ENCODE measurements around the gene POLE.

The POLE gene

DNA sequence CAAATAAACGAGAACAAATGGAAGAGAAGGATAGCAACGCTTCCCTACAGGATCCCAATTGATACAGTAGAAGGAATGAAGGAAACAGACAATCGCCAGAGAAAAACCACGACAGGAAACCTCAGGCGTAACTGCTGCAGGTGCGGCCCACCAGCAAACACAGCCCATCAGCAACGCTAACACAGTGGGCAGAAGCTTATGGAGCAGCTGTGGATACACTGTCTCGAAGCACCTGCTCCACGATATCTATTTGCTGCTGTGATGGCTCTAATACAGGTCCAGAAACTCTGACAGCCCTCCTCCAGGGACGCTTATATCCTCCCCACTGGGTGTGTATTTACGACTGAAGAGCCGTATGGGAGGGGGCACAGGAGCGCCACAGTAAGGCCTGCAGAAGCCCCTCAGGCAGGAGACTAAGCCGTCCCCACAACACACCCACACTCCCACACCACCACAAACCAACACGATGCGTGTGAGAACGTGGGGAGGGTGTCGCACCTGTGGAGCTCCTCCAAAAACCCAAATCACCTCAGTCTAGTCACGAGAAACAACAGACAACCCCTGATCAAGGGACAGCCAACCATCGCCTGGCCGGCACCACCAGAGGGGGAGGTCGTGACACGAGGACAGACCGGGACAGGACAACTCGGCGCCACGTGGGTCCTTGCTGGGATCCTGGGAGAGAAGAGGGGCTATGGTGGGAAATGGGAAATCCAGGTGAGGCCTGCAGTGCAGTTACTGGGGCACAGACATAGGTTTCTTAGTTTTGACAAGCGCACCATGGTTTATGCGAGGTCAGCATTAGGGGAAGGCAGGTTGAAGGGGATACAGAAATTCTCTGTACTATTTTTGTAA, 24.0 kb downstream of the POLE start:
- TF ChIP-seq, protein P1, sequence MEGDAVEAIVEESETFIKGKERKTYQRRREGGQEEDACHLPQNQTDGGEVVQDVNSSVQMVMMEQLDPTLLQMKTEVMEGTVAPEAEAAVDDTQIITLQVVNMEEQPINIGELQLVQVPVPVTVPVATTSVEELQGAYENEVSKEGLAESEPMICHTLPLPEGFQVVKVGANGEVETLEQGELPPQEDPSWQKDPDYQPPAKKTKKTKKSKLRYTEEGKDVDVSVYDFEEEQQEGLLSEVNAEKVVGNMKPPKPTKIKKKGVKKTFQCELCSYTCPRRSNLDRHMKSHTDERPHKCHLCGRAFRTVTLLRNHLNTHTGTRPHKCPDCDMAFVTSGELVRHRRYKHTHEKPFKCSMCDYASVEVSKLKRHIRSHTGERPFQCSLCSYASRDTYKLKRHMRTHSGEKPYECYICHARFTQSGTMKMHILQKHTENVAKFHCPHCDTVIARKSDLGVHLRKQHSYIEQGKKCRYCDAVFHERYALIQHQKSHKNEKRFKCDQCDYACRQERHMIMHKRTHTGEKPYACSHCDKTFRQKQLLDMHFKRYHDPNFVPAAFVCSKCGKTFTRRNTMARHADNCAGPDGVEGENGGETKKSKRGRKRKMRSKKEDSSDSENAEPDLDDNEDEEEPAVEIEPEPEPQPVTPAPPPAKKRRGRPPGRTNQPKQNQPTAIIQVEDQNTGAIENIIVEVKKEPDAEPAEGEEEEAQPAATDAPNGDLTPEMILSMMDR (IDR thresholded peaks at IDR 0.05; ENCODE audit: insufficient read depth, low read depth, low read length, missing control alignments): no peak
- DNase-seq (ENCODE audit: low read depth): no peak
- no peak overlapping the region for H3K4me3 ChIP-seq (ENCODE audit: low read length)

DNA sequence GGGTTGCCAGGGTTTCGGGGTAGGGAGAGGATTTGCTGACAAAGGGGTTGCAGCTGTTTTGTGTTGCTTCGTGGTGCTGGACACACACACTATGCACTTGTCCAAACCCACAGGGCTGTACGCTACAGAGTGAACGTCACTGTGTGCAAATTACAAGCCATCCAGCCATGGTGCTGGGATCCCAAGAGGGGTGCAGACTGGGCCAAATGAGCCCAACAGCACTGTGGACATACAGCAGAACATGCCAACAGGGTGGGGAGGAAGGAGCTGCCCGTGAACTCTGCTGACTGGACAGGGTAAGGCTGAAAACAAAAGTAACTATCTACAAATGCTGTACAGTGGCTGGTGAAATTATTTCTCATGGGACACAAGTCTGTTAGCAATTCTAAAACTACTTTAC, 25.2 kb downstream of the POLE start:
- TF ChIP-seq, protein P1 (IDR thresholded peaks at IDR 0.05; ENCODE audit: insufficient read depth, low read depth, low read length, missing control alignments): no peak
- H3K4me3 ChIP-seq (ENCODE audit: low read length): no peak overlapping the region
- no peak for DNase-seq (ENCODE audit: low read depth)

DNA sequence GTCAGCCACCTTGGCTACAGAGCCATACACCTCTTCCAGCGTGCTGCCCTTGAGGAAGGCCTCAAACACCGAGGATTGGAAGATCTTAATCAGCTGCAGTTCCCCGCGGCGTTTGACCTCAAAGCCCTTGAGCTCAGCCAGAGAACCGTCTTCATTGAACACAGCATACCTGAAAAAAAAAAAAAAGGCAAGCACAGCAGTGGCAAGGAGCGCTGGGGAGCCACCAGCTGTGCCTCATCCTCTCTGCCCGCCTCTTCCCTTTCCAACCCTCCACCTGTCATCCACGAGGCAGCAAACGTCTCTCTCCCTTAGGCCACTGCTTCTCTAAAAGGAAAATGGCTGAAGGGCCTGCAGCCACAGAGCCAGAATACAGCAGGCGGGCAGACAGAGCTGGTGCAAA, 26.1 kb downstream of the POLE start:
- no peak overlapping the region for H3K4me3 ChIP-seq (ENCODE audit: low read length)
- DNase-seq (ENCODE audit: low read depth): no peak
- TF ChIP-seq, protein P1 (IDR thresholded peaks at IDR 0.05; ENCODE audit: insufficient read depth, low read depth, low read length, missing control alignments): no peak

DNA sequence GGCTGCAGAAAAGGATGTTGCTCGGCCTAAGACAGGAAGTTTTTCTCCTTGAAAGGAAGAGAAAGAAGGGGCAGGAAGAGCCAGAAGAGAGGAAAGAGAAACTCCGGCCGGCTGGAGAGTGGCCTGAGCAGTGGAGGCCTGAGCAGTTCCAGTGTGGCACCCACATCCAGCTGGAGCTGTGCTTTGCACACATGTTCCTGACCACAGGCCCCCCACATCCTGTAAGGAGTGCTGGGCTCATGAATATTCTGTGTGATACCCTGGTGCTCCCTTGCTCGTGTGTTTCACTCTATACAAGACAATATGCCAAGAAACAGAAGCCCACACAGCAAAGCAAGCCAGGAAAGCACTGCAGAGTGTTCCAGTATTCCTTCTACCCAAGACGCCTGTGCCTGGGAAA, 27.1 kb downstream of the POLE start:
- no peak for DNase-seq (ENCODE audit: low read depth)
- no peak overlapping the region for H3K4me3 ChIP-seq (ENCODE audit: low read length)
- TF ChIP-seq, protein P1 (IDR thresholded peaks at IDR 0.05; ENCODE audit: insufficient read depth, low read depth, low read length, missing control alignments): no peak

DNA sequence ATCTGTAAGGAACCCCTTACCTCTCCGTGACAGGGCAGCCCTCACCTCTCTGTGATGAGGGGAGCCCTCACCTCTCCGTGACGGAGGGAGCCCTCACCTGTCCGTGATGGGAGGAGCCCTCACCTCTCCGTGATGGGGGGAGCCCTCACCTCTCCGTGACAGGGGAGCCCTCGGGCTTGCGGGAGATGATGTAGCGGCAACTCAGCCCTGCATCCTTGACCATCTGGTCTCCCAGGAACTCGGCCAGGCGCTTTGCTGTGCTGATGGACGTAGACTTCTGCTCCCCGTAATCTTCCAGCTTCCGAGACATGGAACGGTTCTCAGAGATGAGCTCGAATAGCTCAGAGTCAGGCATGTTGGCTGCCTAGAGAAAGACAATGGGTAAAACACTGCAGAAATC, 28.0 kb downstream of the POLE start:
- H3K4me3 ChIP-seq (ENCODE audit: low read length): no peak overlapping the region
- DNase-seq (ENCODE audit: low read depth): no peak
- TF ChIP-seq, protein P1 (IDR thresholded peaks at IDR 0.05; ENCODE audit: insufficient read depth, low read depth, low read length, missing control alignments): no peak

DNA sequence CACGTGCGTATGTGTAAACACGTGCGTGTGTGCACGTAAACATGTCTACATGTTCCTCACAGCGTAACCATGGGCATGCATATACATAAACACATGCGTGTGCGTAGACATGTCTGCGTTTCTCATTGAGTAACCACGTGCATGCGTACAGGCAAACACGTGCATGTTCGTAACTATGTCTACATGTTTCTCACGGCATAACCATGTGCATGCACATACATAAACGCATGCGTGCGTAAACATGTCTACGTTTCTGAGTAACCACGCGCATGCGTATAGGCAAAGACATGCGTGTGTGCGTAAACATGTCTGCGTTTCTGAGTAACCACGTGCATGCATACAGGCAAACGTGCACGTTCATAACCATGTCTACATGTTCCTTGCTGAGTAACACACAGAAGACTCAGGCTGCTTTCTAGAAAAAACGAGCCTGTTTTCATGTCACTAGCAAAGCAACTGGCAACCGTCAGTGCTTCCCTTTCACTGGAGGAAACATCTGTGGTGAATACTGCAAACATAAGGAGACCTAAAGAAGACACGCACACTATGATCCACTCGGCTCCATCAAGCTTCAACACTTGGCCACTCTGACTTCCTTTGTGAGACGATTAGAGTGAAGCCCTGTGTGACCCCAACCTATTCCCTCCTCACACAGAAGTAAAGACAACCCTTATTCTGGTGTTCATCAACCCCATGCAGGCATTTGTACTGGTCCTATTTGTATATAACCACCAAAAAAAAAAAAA, 28.8 kb downstream of the POLE start:
- no peak overlapping the region for H3K4me3 ChIP-seq (ENCODE audit: low read length)
- DNase-seq (ENCODE audit: low read depth): no peak
- TF ChIP-seq, protein P1 (IDR thresholded peaks at IDR 0.05; ENCODE audit: insufficient read depth, low read depth, low read length, missing control alignments): no peak

Measured in epithelial cell of esophagus (primary cell).